Brain microvascular endothelial cell (primary cell): Measurements from ENCODE around the gene CKLF.

Source experiments
- DNase-seq: peaks from one replicate; pipeline ENCODE4 v3.0.0-alpha.2; 2020
- H3K27ac ChIP-seq: fragments of 250-450 bp; sonication (Bioruptor Pico); 2 replicates; pipeline ENCODE4 v1.5.1; 2020; ENCODE audit warnings: mild to moderate bottlenecking, moderate library complexity
- H3K27me3 ChIP-seq: fragments of 250-450 bp; sonication (Bioruptor Pico); replicated peaks from 2 replicates; pipeline ENCODE4 v1.5.1; 2020; ENCODE audit warnings: mild to moderate bottlenecking
- H3K36me3 ChIP-seq: fragments of 250-450 bp; sonication (Bioruptor Pico); replicated peaks from 2 replicates; pipeline ENCODE4 v1.5.1; 2020; ENCODE audit warnings: mild to moderate bottlenecking
- H3K4me3 ChIP-seq: 2 replicates; pipeline ENCODE4 v1.5.1; 2011; ENCODE audit warnings: low read depth, mild to moderate bottlenecking, control low read depth, low read length, moderate library complexity
- in situ Hi-C: cut with HindIII; loops from 2 replicates; pipeline ENCODE4 v1.10.0; 2017; ENCODE audit warnings: low sequenced_read_pairs, low pct_ligation_motif_present
- TF ChIP-seq, protein P1 (sequence below): IDR thresholded peaks from 2 replicates; pipeline ENCODE4 v1.5.1; 2011; ENCODE audit warnings: low read depth, mild to moderate bottlenecking, moderate library complexity, low read length, control low read depth, inconsistent platforms; ENCODE audit errors: missing control alignments

CKLF gene

DNA sequence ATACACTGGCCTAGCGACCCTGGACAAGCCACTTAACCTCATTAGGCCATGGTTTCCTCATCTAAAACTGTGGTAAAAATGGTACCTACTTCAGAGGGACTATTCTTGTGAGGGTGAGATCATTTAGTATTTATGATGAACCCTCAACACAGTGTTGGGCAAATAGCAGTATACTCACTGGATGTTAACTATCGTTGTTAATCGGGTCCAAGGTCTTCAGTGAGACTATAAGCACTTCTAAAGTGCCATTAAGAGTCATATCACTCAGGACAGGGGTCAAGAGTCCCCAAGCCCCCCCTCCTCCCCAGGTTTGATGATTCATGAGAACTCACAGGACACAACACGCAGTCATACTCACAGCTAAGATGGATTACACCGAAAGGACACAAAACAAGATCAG, 13.5 kb upstream of the CKLF start:
- no peak overlapping the region for H3K4me3 ChIP-seq
- DNase-seq: no peak
- no peak overlapping the region for H3K27ac ChIP-seq
- in situ Hi-C loops: no loop called here
- H3K36me3 ChIP-seq: peaks cover 11% of the 10 kb centered on the region
- TF ChIP-seq, protein P1, sequence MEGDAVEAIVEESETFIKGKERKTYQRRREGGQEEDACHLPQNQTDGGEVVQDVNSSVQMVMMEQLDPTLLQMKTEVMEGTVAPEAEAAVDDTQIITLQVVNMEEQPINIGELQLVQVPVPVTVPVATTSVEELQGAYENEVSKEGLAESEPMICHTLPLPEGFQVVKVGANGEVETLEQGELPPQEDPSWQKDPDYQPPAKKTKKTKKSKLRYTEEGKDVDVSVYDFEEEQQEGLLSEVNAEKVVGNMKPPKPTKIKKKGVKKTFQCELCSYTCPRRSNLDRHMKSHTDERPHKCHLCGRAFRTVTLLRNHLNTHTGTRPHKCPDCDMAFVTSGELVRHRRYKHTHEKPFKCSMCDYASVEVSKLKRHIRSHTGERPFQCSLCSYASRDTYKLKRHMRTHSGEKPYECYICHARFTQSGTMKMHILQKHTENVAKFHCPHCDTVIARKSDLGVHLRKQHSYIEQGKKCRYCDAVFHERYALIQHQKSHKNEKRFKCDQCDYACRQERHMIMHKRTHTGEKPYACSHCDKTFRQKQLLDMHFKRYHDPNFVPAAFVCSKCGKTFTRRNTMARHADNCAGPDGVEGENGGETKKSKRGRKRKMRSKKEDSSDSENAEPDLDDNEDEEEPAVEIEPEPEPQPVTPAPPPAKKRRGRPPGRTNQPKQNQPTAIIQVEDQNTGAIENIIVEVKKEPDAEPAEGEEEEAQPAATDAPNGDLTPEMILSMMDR: no peak
- H3K27me3 ChIP-seq: no peaks in the 10 kb centered on the region

DNA sequence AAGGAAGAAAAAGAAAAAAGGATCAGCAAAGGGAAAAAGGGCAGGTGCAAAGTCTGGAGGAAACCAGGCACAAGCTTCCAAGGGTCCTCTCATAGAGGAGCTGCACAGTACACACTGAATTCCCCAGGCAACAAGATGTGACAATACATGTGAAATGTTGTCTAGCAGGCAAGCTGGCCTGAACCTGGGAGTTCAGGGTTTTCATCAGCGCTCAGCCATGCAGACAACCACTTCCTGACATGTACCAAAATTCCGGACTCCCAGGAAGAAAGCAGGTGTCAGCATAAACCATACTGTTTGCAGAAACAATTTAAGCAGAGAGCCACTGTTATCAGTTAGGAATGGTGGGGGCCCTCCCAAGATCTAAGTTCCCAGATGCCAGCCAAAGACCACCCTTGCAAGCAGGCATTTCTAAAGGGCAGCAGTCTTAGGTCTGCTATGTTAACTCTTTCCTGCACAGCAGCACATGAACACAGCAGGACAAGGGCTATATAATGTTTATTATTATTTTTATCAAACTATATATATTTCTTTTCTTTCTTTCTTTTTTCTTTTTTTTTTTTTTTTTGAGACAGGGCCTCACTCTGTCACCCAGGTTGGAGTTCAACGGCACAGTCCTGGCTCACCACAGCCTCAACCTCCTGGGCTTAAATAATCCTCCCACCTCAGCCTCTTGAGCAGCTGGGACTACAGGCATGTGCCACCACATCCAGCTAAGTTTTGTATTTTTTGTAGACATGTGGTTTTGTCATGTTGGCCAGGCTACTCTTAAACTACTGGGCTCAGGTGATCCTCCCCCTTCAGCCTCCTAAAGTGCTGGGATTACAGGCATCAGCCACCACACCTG, 12.5 kb upstream of the CKLF start:
- TF ChIP-seq, protein P1: no peak
- Histone ChIP-seq H3K4me3 (no peak overlapping the region), H3K36me3 (peaks cover 11% of the 10 kb centered on the region), H3K27ac (no peak overlapping the region), H3K27me3 (no peaks in the 10 kb centered on the region)
- peak; percentile 50 for DNase-seq
- in situ Hi-C loops: no loop called here

DNA sequence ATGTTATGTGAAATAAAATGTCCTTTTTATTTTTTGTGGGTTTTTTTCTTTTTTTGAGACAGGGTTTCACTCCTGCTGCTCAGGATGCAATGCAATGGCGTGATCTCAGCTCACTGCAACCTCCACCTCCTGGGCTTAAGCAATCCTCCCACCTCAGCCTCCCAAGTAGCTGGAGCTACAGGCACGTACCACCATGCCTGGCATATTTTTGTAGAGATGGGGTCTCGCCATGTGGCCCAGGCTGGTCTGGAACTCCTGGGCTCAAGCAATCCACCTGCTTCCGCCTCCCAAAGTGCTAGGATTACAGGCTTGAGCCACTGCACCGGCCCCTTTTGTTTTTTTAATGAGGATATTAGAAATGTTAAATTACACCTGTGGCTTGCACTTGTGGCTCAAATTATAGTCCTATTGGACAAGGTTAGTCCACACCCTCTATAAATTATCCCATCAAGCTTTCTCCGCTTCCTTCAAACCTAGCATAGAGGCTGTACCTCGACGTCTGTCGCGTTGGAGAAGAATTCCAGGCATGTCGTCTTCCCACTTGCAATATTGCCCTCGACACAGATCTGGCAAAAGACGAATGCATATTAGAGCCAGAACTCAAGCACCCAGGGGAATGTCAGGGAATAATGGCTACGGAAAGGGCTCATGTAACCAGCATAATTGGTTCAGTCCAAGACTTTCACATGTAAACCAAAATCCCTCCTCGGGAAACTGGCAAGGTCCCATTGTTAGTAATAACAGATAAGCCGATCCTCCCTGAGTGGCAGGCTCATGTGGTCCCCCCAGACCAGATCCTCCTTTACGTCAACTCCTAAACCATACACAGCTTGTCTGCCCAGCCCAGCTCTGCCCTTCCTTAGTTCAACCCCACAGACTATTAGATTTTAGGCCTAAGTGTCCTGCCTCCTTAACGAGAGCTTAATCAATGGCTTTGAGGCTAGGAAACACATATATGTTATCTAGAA, 10.7 kb upstream of the CKLF start:
- peaks cover 6% of the 10 kb centered on the region for H3K36me3 ChIP-seq
- H3K27me3 ChIP-seq: no peaks in the 10 kb centered on the region
- TF ChIP-seq, protein P1: no peak
- no peak overlapping the region for H3K27ac ChIP-seq
- H3K4me3 ChIP-seq: no peak overlapping the region
- in situ Hi-C loops: no loop called here
- no peak for DNase-seq

DNA sequence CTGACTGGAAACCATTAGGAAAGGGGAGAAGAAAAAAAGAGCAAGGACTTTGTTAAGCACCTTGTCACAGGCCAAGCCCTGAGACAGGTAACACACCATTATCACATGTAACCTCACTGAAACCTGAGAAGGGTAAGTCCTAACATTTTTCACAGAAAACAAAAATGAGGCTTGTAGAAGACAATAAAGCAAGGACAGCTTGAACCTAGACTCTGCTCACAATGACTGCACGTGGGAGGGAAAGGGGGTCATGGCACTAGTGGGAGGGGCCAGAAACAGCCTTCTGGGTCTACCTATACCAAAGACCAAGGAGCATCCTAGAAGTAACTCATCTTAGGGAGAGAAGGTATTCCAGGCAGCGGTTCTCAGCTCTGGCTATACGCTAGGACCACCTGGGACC, 10.0 kb upstream of the CKLF start:
- DNase-seq: no peak
- H3K36me3 ChIP-seq: peaks cover 3% of the 10 kb centered on the region
- in situ Hi-C loops: no loop called here
- TF ChIP-seq, protein P1: no peak
- no peak overlapping the region for H3K27ac ChIP-seq
- no peaks in the 10 kb centered on the region for H3K27me3 ChIP-seq
- H3K4me3 ChIP-seq: no peak overlapping the region

DNA sequence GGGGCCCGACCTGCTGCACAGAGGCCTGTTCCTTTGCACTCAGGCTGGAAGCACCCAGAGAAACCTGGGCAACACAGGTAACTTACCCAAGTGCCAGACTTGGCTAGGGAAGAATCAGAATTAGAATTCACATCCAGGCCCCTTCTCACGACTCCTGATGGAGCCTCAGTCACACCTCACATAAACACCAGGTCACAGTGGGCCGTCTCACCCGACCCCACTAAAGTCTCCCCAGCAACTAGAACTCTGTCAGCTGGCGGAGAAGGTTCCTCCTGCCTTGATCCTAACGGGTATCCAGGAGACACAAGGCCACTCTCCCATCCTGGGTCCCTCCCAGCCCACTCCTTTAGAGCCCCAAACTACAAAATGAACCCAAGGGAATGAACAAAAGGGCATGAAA, 8.8 kb upstream of the CKLF start:
- DNase-seq: no peak
- Histone ChIP-seq H3K27me3 (no peaks in the 10 kb centered on the region), H3K27ac (no peak overlapping the region), H3K4me3 (no peak overlapping the region), H3K36me3 (no peaks in the 10 kb centered on the region)
- TF ChIP-seq, protein P1: no peak
- in situ Hi-C loops: no loop called here
